ENCODE measurements around the gene KIF21B.

The KIF21B gene

DNA sequence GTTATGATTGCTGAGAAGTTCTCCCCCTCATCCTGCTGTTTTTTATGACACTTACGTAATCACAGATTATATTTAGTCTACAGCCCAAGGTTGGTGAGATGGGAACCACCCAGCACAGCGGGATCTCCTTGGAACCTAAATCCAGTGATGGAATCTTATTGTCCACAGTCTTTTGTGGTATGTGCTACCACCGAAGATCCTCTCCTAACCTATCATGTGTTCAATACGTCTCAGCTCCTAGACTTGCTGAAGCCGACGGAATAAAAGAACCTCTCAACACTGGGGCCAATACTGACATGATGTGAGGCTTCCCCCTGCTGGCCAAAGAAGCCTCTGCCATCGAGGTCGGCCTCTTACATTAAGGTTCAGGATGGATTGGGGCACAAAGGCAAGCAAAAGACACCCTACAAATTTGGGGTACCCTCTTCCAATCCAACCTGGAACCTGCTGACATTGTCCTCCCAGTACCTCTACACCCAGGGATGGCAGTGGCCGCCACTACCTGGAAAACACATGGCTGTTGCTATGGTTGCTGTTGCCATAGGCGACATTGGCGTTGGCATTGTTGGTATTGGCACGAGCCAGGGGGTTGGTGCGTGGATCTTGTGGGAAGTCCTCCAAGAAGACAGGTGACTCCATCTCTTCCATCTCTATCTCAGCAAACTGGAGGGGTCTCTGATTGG, 19.4 kb upstream of the KIF21B start:
- H3K9me3 ChIP-seq (ENCODE audit: control insufficient read depth in 1 of 2, low read length in 2 of 2): no peaks in the 10 kb centered on the region
- no peaks in the 10 kb centered on the region for H3K4me1 ChIP-seq (ENCODE audit: control insufficient read depth in 1 of 2, insufficient read depth in 2 of 2, low read length in 2 of 2)
- no peak overlapping the region for H3K4me3 ChIP-seq (ENCODE audit: low read depth in 1 of 2, low read length in 2 of 2)
- H3K27me3 ChIP-seq (ENCODE audit: low read depth, low read length): no peaks in the 10 kb centered on the region
- no peaks in the 10 kb centered on the region for H3K36me3 ChIP-seq (ENCODE audit: control insufficient read depth in 1 of 2, insufficient read depth in 2 of 2, low read length in 2 of 2)
- H3K27ac ChIP-seq (ENCODE audit: low read length): no peak overlapping the region

DNA sequence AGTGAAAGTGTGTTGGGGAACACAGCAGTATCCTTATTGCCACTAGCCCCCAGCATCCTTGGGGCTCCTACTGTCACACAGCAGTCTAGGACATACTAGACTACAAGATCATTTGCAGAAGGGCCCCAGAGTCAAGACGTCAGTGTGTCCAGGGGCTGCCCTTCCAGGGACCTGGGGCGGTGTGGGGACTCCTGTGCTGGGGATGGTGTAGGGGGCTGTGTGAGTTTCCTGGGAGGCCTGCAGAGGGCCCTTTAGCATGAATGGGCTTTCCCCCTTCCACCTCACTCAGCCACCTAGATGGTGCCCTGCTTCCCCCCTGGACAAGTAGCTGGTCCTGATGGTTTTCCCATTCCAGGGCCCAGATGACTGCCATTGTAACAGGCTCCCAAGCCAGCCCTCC, 17.5 kb upstream of the KIF21B start:
- no peak overlapping the region for H3K27ac ChIP-seq (ENCODE audit: low read length)
- no peaks in the 10 kb centered on the region for H3K27me3 ChIP-seq (ENCODE audit: low read depth, low read length)
- H3K4me1 ChIP-seq (ENCODE audit: control insufficient read depth in 1 of 2, insufficient read depth in 2 of 2, low read length in 2 of 2): no peaks in the 10 kb centered on the region
- no peaks in the 10 kb centered on the region for H3K36me3 ChIP-seq (ENCODE audit: control insufficient read depth in 1 of 2, insufficient read depth in 2 of 2, low read length in 2 of 2)
- H3K9me3 ChIP-seq (ENCODE audit: control insufficient read depth in 1 of 2, low read length in 2 of 2): no peaks in the 10 kb centered on the region
- no peak overlapping the region for H3K4me3 ChIP-seq (ENCODE audit: low read depth in 1 of 2, low read length in 2 of 2)

DNA sequence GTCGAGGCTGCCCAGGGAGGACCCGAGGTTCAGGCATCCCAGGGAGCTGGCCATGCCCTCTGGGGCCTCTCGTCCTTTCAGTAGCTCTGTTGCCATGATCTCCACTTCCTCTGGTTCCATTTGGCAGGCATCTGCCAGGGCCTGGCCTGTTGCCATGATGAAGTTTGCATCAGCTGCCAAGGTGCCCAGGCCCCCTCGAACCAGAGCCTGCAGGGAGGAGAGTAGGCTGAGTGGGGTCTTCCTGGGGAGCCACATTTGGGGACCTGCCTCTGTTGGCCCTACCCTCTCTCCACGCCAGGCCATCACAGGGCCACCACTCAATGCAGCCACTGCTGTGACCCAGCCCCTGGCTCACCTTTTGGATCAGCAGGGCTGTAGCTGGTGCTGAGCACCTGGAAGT, 16.4 kb upstream of the KIF21B start:
- H3K4me3 ChIP-seq (ENCODE audit: low read depth in 1 of 2, low read length in 2 of 2): no peak overlapping the region
- H3K27ac ChIP-seq (ENCODE audit: low read length): no peak overlapping the region
- no peaks in the 10 kb centered on the region for H3K36me3 ChIP-seq (ENCODE audit: control insufficient read depth in 1 of 2, insufficient read depth in 2 of 2, low read length in 2 of 2)
- no peaks in the 10 kb centered on the region for H3K4me1 ChIP-seq (ENCODE audit: control insufficient read depth in 1 of 2, insufficient read depth in 2 of 2, low read length in 2 of 2)
- H3K27me3 ChIP-seq (ENCODE audit: low read depth, low read length): no peaks in the 10 kb centered on the region
- no peaks in the 10 kb centered on the region for H3K9me3 ChIP-seq (ENCODE audit: control insufficient read depth in 1 of 2, low read length in 2 of 2)

- Histone ChIP-seq H3K36me3 (ENCODE audit: control insufficient read depth in 1 of 2, insufficient read depth in 2 of 2, low read length in 2 of 2) (no peaks in the 10 kb centered on the region), H3K4me1 (ENCODE audit: control insufficient read depth in 1 of 2, insufficient read depth in 2 of 2, low read length in 2 of 2) (no peaks in the 10 kb centered on the region), H3K27me3 (ENCODE audit: low read depth, low read length) (no peaks in the 10 kb centered on the region), H3K9me3 (ENCODE audit: control insufficient read depth in 1 of 2, low read length in 2 of 2) (no peaks in the 10 kb centered on the region), H3K27ac (ENCODE audit: low read length) (no peak overlapping the region), H3K4me3 (ENCODE audit: low read depth in 1 of 2, low read length in 2 of 2) (no peak overlapping the region)
Observed at GRCh38 chr1:201039418-201039817, 15.9 kb upstream of the KIF21B start.

DNA sequence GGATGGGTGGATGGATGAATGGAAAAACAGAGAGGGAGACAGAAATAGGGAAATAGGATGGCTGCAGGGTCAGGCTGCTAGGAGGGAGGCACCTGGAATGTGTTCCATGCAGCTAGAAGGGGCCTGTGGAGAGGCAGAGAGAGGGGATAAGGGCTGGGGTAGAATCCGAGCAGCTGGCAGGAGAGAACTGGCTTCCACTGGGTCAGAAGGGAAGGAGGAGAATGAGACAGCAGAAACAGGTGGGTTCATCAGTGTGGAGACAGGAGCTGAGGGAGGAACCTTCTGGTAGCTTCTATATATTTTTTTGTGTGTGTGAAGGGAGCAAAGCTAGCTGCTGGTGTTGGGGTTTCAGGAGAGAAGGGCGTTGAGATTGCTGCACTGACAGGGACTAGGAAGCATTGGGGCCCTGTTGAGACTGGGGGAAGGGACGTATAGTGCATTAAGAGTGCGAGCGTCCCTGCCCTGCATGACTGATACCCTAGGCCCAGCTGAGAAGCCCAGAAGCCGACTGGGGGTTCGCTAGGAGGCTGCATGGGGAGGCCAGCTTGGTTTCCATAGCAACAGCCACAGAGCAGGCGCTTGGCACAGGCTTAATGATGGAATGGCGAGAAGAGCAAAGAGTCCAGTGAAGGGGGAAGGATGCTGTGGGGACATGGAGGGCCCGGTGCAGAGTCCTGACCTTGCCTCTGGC, 14.8 kb upstream of the KIF21B start:
- no peaks in the 10 kb centered on the region for H3K4me1 ChIP-seq (ENCODE audit: control insufficient read depth in 1 of 2, insufficient read depth in 2 of 2, low read length in 2 of 2)
- no peaks in the 10 kb centered on the region for H3K27me3 ChIP-seq (ENCODE audit: low read depth, low read length)
- no peak overlapping the region for H3K27ac ChIP-seq (ENCODE audit: low read length)
- H3K9me3 ChIP-seq (ENCODE audit: control insufficient read depth in 1 of 2, low read length in 2 of 2): no peaks in the 10 kb centered on the region
- H3K36me3 ChIP-seq (ENCODE audit: control insufficient read depth in 1 of 2, insufficient read depth in 2 of 2, low read length in 2 of 2): no peaks in the 10 kb centered on the region
- no peak overlapping the region for H3K4me3 ChIP-seq (ENCODE audit: low read depth in 1 of 2, low read length in 2 of 2)

GRCh38 chr1:201036188-201036842, 12.8 kb upstream of the KIF21B start:
- Histone ChIP-seq H3K9me3 (ENCODE audit: control insufficient read depth in 1 of 2, low read length in 2 of 2) (no peaks in the 10 kb centered on the region), H3K27me3 (ENCODE audit: low read depth, low read length) (no peaks in the 10 kb centered on the region), H3K36me3 (ENCODE audit: control insufficient read depth in 1 of 2, insufficient read depth in 2 of 2, low read length in 2 of 2) (no peaks in the 10 kb centered on the region), H3K27ac (ENCODE audit: low read length) (no peak overlapping the region), H3K4me1 (ENCODE audit: control insufficient read depth in 1 of 2, insufficient read depth in 2 of 2, low read length in 2 of 2) (no peaks in the 10 kb centered on the region), H3K4me3 (ENCODE audit: low read depth in 1 of 2, low read length in 2 of 2) (no peak overlapping the region)

- H3K27me3 ChIP-seq (ENCODE audit: low read depth, low read length): no peaks in the 10 kb centered on the region
- no peak overlapping the region for H3K27ac ChIP-seq (ENCODE audit: low read length)
- H3K4me1 ChIP-seq (ENCODE audit: control insufficient read depth in 1 of 2, insufficient read depth in 2 of 2, low read length in 2 of 2): no peaks in the 10 kb centered on the region
- H3K4me3 ChIP-seq (ENCODE audit: low read depth in 1 of 2, low read length in 2 of 2): no peak overlapping the region
- H3K36me3 ChIP-seq (ENCODE audit: control insufficient read depth in 1 of 2, insufficient read depth in 2 of 2, low read length in 2 of 2): no peaks in the 10 kb centered on the region
- no peaks in the 10 kb centered on the region for H3K9me3 ChIP-seq (ENCODE audit: control insufficient read depth in 1 of 2, low read length in 2 of 2)
Observed at GRCh38 chr1:201034671-201035070, 11.2 kb upstream of the KIF21B start.

DNA sequence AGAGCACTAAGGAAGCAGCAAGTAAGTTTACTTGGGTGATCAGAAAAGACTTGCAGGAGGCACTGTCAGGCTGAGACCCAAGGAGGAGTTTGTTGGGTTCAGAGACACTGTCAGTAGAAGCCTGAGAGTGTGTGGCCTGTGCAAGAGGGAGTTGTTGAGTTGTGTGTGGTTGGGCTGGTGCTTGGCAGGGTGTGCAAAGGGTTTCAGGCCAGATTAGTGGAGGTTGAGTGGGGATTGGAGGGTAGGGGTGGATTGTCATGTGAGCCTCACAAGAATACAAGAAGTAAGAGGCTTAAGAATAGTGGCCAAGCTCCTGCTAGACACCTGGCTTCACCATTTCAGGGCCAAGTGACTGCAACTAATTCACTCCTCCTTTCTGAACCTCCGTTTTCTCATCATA, 8.9 kb upstream of the KIF21B start:
- Histone ChIP-seq H3K27ac (ENCODE audit: low read length) (no peak overlapping the region), H3K27me3 (ENCODE audit: low read depth, low read length) (no peaks in the 10 kb centered on the region), H3K4me1 (ENCODE audit: control insufficient read depth in 1 of 2, insufficient read depth in 2 of 2, low read length in 2 of 2) (peaks cover 4 to 15% of the 10 kb centered on the region in 2 donors), H3K36me3 (ENCODE audit: control insufficient read depth in 1 of 2, insufficient read depth in 2 of 2, low read length in 2 of 2) (no peaks in the 10 kb centered on the region), H3K9me3 (ENCODE audit: control insufficient read depth in 1 of 2, low read length in 2 of 2) (no peaks in the 10 kb centered on the region), H3K4me3 (ENCODE audit: low read depth in 1 of 2, low read length in 2 of 2) (no peak overlapping the region)

DNA sequence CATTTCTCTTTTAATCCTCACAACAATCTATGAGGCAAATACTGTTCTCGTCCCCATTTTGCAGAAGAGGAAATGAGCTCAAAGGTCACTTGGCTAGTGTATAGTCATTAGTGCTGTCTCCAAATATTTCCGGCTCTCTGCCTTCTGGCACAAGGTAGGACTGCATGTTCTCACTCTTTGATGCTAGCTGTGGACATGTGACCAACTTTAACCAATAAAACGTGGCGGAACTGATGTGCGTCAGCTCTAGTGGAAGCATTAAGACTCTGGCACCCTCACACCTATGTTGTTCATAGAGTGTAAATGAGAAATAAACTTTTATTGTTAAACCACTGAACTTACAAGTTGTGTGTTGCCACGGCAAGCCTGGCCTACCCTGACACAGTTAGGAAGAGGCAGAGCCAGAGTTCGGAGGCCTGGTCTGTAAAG, 5.0 kb upstream of the KIF21B start:
- H3K27me3 ChIP-seq (ENCODE audit: low read depth, low read length): no peaks in the 10 kb centered on the region
- H3K36me3 ChIP-seq (ENCODE audit: control insufficient read depth in 1 of 2, insufficient read depth in 2 of 2, low read length in 2 of 2): no peaks in the 10 kb centered on the region
- no peaks in the 10 kb centered on the region for H3K9me3 ChIP-seq (ENCODE audit: control insufficient read depth in 1 of 2, low read length in 2 of 2)
- H3K4me3 ChIP-seq (ENCODE audit: low read depth in 1 of 2, low read length in 2 of 2): no peak overlapping the region
- peaks cover 22 to 30% of the 10 kb centered on the region in 2 donors for H3K4me1 ChIP-seq (ENCODE audit: control insufficient read depth in 1 of 2, insufficient read depth in 2 of 2, low read length in 2 of 2)
- H3K27ac ChIP-seq (ENCODE audit: low read length): no peak overlapping the region

DNA sequence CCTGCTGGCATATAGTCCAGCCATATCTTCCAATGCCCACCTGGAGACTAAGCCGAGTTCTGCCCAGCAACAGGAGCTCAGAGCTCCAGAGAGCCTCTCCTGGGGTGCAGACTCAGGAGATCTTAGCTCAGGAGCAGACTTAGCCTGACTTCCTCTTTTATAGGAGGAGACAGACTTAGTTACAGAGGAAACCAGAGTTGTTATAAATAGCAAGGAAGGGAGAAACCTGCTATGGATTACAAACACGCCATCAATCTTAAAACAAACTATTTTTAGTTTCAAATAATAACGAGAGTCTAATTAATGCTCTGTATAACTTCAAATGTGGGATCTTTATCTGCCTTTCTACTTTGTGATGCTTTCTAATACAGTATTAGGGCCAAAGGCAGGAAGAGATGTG, 3.3 kb upstream of the KIF21B start:
- H3K27ac ChIP-seq (ENCODE audit: low read length): no peak overlapping the region
- H3K27me3 ChIP-seq (ENCODE audit: low read depth, low read length): no peaks in the 10 kb centered on the region
- no peaks in the 10 kb centered on the region for H3K9me3 ChIP-seq (ENCODE audit: control insufficient read depth in 1 of 2, low read length in 2 of 2)
- no peaks in the 10 kb centered on the region for H3K36me3 ChIP-seq (ENCODE audit: control insufficient read depth in 1 of 2, insufficient read depth in 2 of 2, low read length in 2 of 2)
- H3K4me3 ChIP-seq (ENCODE audit: low read depth in 1 of 2, low read length in 2 of 2): no peak overlapping the region
- H3K4me1 ChIP-seq (ENCODE audit: control insufficient read depth in 1 of 2, insufficient read depth in 2 of 2, low read length in 2 of 2): peaks cover 22 to 45% of the 10 kb centered on the region in 2 donors

GRCh38 chr1:201026234-201026633, 2.7 kb upstream of the KIF21B start:
- no peaks in the 10 kb centered on the region for H3K9me3 ChIP-seq (ENCODE audit: control insufficient read depth in 1 of 2, low read length in 2 of 2)
- H3K36me3 ChIP-seq (ENCODE audit: control insufficient read depth in 1 of 2, insufficient read depth in 2 of 2, low read length in 2 of 2): no peaks in the 10 kb centered on the region
- no peaks in the 10 kb centered on the region for H3K27me3 ChIP-seq (ENCODE audit: low read depth, low read length)
- peaks cover 22 to 45% of the 10 kb centered on the region in 2 donors for H3K4me1 ChIP-seq (ENCODE audit: control insufficient read depth in 1 of 2, insufficient read depth in 2 of 2, low read length in 2 of 2)
- no peak overlapping the region for H3K27ac ChIP-seq (ENCODE audit: low read length)
- no peak overlapping the region for H3K4me3 ChIP-seq (ENCODE audit: low read depth in 1 of 2, low read length in 2 of 2)
